Caco-2 (cell line): ENCODE data around the gene PHF20. TPM values are rescaled to one million over a fixed set of nuclear protein-coding genes. Genes with fewer than 3 reads are reported as not detected.
A peak's percentile ranks its signal among the peaks of the same experiment; 100 is the strongest.

Experiments
- BruUV-seq: library from RNA; stranded (reverse); fragments of 400-500 nt; replicated peaks from 2 replicates; lab custom pipeline; 2021; lab: Mats Ljungman, UMichigan
- CTCF ChIA-PET: fragments of 300-600 bp; sonication (Branson Sonifier 250); formaldehyde crosslinking; loops from one replicate; lab custom pipeline; 2022; ENCODE audit warnings: antibody characterized with exemption; lab: Charles Lee
- POLR2A ChIA-PET: fragments of 300-600 bp; sonication (Branson Sonifier 250); formaldehyde crosslinking; loops from one replicate; lab custom pipeline; 2022; ENCODE audit warnings: antibody characterized with exemption; lab: Charles Lee
- DNase-seq, 2 experiments: peaks; one replicate each; pipeline versions ENCODE4 v3.0.0 to v3.0.0-alpha.2; 2020 to 2022
- H3K27me3 ChIP-seq: replicated peaks from 2 replicates; pipeline ENCODE4 v1.6.0; 2011; ENCODE audit warnings: low read length; ENCODE audit not compliant: control insufficient read depth, insufficient read depth
- H3K36me3 ChIP-seq: 2 replicates; pipeline ENCODE4 v1.5.1; 2011; ENCODE audit warnings: low read length; ENCODE audit not compliant: control insufficient read depth, insufficient read depth
- H3K4me1 ChIP-seq: fragments of 250-450 bp; sonication (Bioruptor Pico); 2 replicates; pipeline ENCODE4 v1.5.1; 2020; ENCODE audit warnings: mild to moderate bottlenecking
- H3K4me3 ChIP-seq: 2 replicates; pipeline ENCODE4 v1.5.1; 2011; ENCODE audit warnings: low read depth, mild to moderate bottlenecking, control low read depth, low read length
- H3K9me3 ChIP-seq: fragments of 250-450 bp; sonication (Bioruptor Pico); 2 replicates; pipeline ENCODE4 v1.5.1; 2020; ENCODE audit warnings: mild to moderate bottlenecking, moderate library complexity
- H3K27ac Mint-ChIP-seq: one replicate; pipeline ENCODE4 v1.8.0; 2022; ENCODE audit warnings: mixed read lengths; ENCODE audit not compliant: unreplicated experiment
- H3K27me3 Mint-ChIP-seq: one replicate; pipeline ENCODE4 v1.8.0; 2022; ENCODE audit warnings: mixed read lengths; ENCODE audit not compliant: insufficient read depth, unreplicated experiment
- H3K36me3 Mint-ChIP-seq: one replicate; pipeline ENCODE4 v1.8.0; 2022; ENCODE audit warnings: mild to moderate bottlenecking, mixed read lengths; ENCODE audit not compliant: insufficient read depth, unreplicated experiment
- H3K4me1 Mint-ChIP-seq: one replicate; pipeline ENCODE4 v1.8.0; 2022; ENCODE audit warnings: low read depth, mixed read lengths; ENCODE audit not compliant: unreplicated experiment
- H3K4me3 Mint-ChIP-seq: one replicate; pipeline ENCODE4 v1.8.0; 2022; ENCODE audit warnings: mild to moderate bottlenecking, moderate library complexity, mixed read lengths; ENCODE audit not compliant: unreplicated experiment
- H3K9me3 Mint-ChIP-seq: one replicate; pipeline ENCODE4 v1.8.0; 2022; ENCODE audit warnings: mixed read lengths; ENCODE audit not compliant: unreplicated experiment
- intact Hi-C: fragments of 100-400 bp; cut with micrococcal nuclease; formaldehyde crosslinking; loops from one replicate; pipeline ENCODE4 v1.10.0; 2022; ENCODE audit not compliant: unreplicated experiment
- total RNA-seq: library from RNA; stranded (reverse); gene quantifications from 2 replicates; pipeline ENCODE4 v1.2.3, GENCODE V29; 2022
- TF ChIP-seq, protein P1 (sequence below), 2 experiments: fragments of 200-600 bp in 1 of 2; IDR thresholded peaks; 1 replicate in 1 of 2; 2 replicates in 1 of 2; pipeline versions ENCODE4 v1.5.1 to v1.8.0; 2011 to 2022; ENCODE audit warnings: antibody characterized with exemption in 1 of 2, control low read depth in 1 of 2, inconsistent platforms in 1 of 2, low read depth in 1 of 2, low read length in 1 of 2, mild to moderate bottlenecking in 1 of 2, moderate library complexity in 1 of 2; ENCODE audit not compliant: insufficient read depth in 1 of 2, severe bottlenecking in 1 of 2, unreplicated experiment in 1 of 2

PHF20 gene
- total RNA-seq, 1 experiment from 2014 or later = 109 TPM

DNA sequence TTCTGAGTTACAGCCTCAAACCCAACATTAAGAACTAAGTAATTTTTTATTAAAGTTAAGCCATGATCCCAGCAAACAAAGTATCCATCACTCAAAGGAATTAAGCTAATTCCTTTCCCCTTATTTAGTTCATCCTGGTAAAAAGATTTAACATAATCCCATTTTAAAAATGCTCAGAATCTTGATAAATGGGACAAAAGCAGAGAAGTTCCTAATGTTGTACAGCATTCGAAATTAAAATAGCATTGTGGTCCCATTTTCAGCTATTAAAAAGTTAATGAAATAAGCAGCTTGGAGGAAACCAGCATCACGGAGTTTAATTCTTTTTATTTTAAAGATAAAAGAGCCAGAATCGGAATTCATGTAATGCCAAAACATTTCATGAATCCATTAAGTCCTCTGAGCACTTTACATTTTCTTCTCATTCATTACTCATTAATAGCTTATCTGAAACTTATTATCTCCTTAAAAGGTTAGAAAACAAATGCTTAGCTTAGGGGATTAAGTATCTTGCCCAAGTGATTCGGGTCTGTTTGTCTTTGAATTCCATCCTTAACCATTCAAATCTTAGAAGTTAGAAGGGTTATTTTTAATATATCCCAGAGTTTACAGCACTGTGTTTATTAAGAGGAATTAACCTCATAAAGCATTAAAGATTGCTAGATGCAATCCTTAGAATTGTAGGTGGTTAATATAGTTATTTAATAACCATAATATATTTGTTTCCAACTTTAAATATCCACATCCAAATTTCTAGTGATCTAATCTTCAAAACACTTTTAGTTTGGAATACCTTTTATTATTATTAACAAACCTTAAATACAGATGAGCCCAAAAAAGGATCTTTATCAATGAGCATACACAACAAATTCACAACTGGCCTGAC is 41.0 kb upstream of the PHF20 start:
- intact Hi-C loops = loop anchor here (1.0 kb wide), 1 partner anchor 9 kb away; no protein-coding TSS in a partner anchor
- ChIA-PET POLR2A (interaction anchor here (0.5 to 2.3 kb wide), 10 partner anchors 9 to 144 kb away, joined by 3 to 79 read pairs (median 6); partner anchors contain the start of genes NFS1, PHF20, RBM39 and ROMO1), CTCF (interaction anchor here (0.9 to 1.9 kb wide), 6 partner anchors 9 to 224 kb away, joined by 3 to 12 read pairs (median 3); partner anchors contain the start of genes RBM39 and SCAND1)
- H3K4me1 Mint-ChIP-seq = peaks cover 47% of the 10 kb centered on the region
- peaks cover 99% of the 10 kb centered on the region for H3K36me3 Mint-ChIP-seq
- no peaks in the 10 kb centered on the region for H3K27me3 Mint-ChIP-seq
- H3K9me3 ChIP-seq = no peaks in the 10 kb centered on the region
- H3K4me3 Mint-ChIP-seq = peak overlapping the region; percentile 25
- no peak for DNase-seq
- peaks cover 31% of the 10 kb centered on the region for H3K36me3 ChIP-seq
- H3K4me1 ChIP-seq = peaks cover 60% of the 10 kb centered on the region
- H3K4me3 ChIP-seq = no peak overlapping the region
- TF ChIP-seq, protein P1, sequence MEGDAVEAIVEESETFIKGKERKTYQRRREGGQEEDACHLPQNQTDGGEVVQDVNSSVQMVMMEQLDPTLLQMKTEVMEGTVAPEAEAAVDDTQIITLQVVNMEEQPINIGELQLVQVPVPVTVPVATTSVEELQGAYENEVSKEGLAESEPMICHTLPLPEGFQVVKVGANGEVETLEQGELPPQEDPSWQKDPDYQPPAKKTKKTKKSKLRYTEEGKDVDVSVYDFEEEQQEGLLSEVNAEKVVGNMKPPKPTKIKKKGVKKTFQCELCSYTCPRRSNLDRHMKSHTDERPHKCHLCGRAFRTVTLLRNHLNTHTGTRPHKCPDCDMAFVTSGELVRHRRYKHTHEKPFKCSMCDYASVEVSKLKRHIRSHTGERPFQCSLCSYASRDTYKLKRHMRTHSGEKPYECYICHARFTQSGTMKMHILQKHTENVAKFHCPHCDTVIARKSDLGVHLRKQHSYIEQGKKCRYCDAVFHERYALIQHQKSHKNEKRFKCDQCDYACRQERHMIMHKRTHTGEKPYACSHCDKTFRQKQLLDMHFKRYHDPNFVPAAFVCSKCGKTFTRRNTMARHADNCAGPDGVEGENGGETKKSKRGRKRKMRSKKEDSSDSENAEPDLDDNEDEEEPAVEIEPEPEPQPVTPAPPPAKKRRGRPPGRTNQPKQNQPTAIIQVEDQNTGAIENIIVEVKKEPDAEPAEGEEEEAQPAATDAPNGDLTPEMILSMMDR (IDR thresholded peaks at IDR 0.05; ENCODE audit: insufficient read depth in 1 of 2, low read depth in 1 of 2, low read length in 1 of 2, severe bottlenecking in 1 of 2, unreplicated experiment in 1 of 2) = no peak
- H3K27ac Mint-ChIP-seq = peak overlapping the region; percentile 30
- H3K27me3 ChIP-seq = no peaks in the 10 kb centered on the region
- H3K9me3 Mint-ChIP-seq = no peaks in the 10 kb centered on the region
- BruUV-seq = no TSS peak

DNA sequence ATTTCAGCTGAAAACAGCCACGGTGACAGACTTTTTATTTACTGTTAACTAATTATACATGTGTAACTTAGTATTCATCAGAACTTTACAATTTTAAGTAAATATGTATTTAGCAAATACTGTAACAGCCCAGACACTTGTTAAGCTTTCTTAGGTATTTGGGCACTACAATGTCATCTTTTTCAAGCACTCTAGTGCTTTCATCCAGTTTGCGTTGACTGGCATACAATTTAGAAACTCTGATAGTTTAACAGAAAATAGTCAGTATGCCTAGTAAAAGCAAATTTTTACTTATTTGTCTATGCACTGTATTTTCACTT is 40.4 kb upstream of the PHF20 start:
- H3K4me3 ChIP-seq = no peak overlapping the region

More for the DNA sequence above, 40.4 kb upstream of the PHF20 start:
- intact Hi-C loops = loop anchor here (1.0 kb wide), 1 partner anchor 9 kb away; no protein-coding TSS in a partner anchor
- CTCF ChIA-PET = interaction anchor here (0.9 to 1.9 kb wide), 6 partner anchors 8 to 223 kb away, joined by 3 to 12 read pairs (median 3); partner anchors contain the start of genes RBM39 and SCAND1
- DNase-seq = no peak
- Mint-ChIP-seq H3K4me3 (peak overlapping the region; percentile 25), H3K9me3 (no peaks in the 10 kb centered on the region), H3K27me3 (no peaks in the 10 kb centered on the region), H3K36me3 (peaks cover 99% of the 10 kb centered on the region), H3K27ac (no peak overlapping the region), H3K4me1 (peaks cover 45% of the 10 kb centered on the region)
- BruUV-seq = no TSS peak
- H3K27me3 ChIP-seq = no peaks in the 10 kb centered on the region
- TF ChIP-seq, protein P1 (IDR thresholded peaks at IDR 0.05; ENCODE audit: insufficient read depth in 1 of 2, low read depth in 1 of 2, low read length in 1 of 2, severe bottlenecking in 1 of 2, unreplicated experiment in 1 of 2) = no peak
- H3K9me3 ChIP-seq = no peaks in the 10 kb centered on the region
- POLR2A ChIA-PET = interaction anchor here (0.5 to 2.3 kb wide), 9 partner anchors 8 to 851 kb away, joined by 3 to 79 read pairs (median 6); partner anchors contain the start of genes NFS1, PHF20, RBM39 and ROMO1
- peaks cover 55% of the 10 kb centered on the region for H3K4me1 ChIP-seq
- peaks cover 34% of the 10 kb centered on the region for H3K36me3 ChIP-seq
